ENCODE data around the gene TOP3B. TPM values are rescaled to one million over a fixed set of nuclear protein-coding genes. Genes with fewer than 3 reads are reported as not detected.

Gene TOP3B
- total and polyA plus RNA-seq, 8 donors, result 22.5 to 43.5 (median 30.6) TPM

DNA sequence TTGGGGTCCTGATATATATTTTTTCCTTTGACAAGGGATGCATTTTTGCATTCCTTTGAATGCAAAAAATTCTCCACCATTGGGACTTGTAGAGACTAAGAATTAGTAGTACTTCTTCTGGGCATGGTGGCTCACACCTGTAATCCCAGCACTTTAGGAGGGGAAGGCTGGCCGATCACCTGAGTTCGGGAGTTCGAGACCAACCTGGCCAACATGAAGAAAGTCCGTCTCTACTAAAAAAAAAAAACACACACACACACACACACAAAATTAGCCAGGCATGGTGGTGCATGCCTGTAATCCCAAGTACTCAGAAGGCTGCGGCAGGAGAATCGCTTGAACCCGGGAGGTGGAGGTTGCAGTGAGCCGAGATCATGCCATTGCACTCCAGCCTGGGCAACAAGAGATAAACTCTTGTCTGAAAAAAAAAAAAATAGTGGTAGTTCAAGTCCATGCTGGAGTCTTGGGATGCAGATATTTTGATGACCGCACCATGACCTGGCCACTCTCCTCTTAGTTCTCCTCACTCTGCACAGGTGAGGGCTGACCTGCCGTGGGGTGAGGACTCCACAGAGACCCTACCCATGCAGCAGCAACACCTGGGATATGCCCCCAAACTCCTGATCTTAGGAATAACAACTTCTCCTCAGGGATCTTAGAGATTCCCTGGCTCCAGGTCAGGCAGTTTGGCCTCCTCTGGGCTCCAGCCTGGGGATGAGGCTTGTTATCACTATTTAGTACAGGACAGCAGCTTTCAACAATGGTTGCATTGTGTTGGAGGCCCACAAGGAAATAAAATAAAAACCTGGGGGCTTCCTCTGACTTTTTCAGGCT is 36.5 kb upstream of the TOP3B start:
- TF ChIP-seq, protein P1, sequence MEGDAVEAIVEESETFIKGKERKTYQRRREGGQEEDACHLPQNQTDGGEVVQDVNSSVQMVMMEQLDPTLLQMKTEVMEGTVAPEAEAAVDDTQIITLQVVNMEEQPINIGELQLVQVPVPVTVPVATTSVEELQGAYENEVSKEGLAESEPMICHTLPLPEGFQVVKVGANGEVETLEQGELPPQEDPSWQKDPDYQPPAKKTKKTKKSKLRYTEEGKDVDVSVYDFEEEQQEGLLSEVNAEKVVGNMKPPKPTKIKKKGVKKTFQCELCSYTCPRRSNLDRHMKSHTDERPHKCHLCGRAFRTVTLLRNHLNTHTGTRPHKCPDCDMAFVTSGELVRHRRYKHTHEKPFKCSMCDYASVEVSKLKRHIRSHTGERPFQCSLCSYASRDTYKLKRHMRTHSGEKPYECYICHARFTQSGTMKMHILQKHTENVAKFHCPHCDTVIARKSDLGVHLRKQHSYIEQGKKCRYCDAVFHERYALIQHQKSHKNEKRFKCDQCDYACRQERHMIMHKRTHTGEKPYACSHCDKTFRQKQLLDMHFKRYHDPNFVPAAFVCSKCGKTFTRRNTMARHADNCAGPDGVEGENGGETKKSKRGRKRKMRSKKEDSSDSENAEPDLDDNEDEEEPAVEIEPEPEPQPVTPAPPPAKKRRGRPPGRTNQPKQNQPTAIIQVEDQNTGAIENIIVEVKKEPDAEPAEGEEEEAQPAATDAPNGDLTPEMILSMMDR (IDR thresholded peaks at IDR 0.05), result no peak
- no peaks in the 10 kb centered on the region for H3K9me3 ChIP-seq
- no peaks in the 10 kb centered on the region for H3K36me3 ChIP-seq
- intact Hi-C loops (cut with DNase I), result no loop called here
- no peak overlapping the region for H3K27ac ChIP-seq
- H3K4me1 ChIP-seq, result no peaks in the 10 kb centered on the region
- DNase-seq (no peak), ATAC-seq (no peak)
- no peaks in the 10 kb centered on the region for H3K27me3 ChIP-seq
- no peak overlapping the region for H3K4me3 ChIP-seq

DNA sequence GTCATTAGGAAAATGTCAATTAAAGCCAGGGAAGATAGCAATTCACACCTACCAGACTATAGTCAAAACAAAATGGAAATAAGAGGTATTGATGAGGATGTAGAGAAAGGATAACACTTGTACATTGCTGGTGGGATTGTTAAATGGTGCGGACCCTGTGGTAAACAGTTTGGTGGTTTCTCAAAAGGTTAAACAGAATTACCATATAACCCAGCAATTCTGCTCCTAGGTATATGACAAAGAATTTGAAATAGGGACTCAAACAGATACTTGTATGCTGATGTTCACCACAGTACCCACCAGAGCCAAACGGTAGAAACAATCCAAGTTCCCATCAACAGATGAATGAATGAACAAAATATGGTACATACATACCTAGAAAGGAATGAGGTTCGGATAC is 33.0 kb upstream of the TOP3B start:
- TF ChIP-seq, protein P1 (IDR thresholded peaks at IDR 0.05), result no peak
- no peaks in the 10 kb centered on the region for H3K36me3 ChIP-seq
- no peak overlapping the region for H3K4me3 ChIP-seq
- DNase-seq (no peak), ATAC-seq (no peak)
- H3K27ac ChIP-seq, result no peak overlapping the region
- no peaks in the 10 kb centered on the region for H3K9me3 ChIP-seq
- peaks cover 0 to 20% of the 10 kb centered on the region in 2 donors for H3K27me3 ChIP-seq
- H3K4me1 ChIP-seq, result no peaks in the 10 kb centered on the region
- intact Hi-C loops (cut with DNase I), result no loop called here

DNA sequence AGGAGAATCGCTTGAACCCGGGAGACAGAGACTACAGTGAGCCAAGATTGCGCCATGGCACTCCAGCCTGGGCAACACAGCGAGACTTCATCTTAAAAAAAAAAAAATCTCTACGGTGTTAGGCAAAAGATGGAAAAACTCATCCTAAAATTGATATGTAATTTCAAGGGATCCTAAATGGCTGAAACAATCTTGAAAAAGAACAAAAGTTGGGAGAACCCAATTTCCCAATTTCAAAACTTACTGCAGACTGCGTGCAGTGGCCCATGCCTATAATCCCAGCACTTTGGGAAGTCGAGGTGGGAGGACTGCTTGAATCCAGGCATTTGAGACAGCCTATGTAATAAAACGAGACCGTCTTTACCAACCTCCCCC is 31.7 kb upstream of the TOP3B start:
- intact Hi-C loops (cut with DNase I), result no loop called here
- no peaks in the 10 kb centered on the region for H3K36me3 ChIP-seq
- ATAC-seq, result no peak
- no peaks in the 10 kb centered on the region for H3K4me1 ChIP-seq
- TF ChIP-seq, protein P1 (IDR thresholded peaks at IDR 0.05), result no peak
- no peaks in the 10 kb centered on the region for H3K9me3 ChIP-seq
- H3K4me3 ChIP-seq, result no peak overlapping the region
- H3K27ac ChIP-seq, result no peak overlapping the region
- peaks cover 0 to 25% of the 10 kb centered on the region in 2 donors for H3K27me3 ChIP-seq
- no peak for DNase-seq

DNA sequence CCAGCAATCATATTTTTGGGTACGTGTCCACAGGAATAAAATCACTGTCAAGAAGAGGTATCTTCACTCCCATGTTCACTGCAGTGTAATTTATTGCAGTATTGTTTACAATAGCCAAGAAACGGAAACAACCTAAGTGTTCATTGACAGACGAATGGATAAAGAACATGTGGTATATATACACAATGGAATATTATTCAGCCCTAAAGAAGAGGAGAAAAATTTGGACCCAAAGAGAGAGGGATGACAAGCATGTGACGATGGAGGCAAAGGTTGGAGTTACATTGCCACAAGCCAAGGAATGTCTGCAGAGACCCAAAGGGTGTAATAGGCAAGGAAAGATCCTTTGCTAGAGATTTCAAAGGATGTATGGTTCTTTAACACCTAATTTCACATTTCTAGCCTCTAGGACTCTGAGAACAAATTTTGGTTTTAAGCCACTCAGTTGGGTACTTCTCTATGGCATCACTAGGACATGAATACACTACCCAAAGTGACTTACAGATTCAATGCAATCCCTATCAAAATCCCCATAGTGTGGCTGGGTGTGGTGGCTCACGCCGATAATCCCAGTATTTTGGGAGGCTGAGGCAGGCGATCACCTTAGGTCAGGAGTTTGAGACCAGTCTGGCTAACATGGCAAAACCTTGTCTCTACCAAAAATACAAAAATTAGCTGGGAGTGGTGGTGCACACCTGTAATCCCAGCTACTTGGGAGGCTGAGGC is 31.1 kb upstream of the TOP3B start:
- TF ChIP-seq, protein P1 (IDR thresholded peaks at IDR 0.05), result no peak
- no peaks in the 10 kb centered on the region for H3K36me3 ChIP-seq
- no peak overlapping the region for H3K4me3 ChIP-seq
- intact Hi-C loops (cut with DNase I), result no loop called here
- H3K27ac ChIP-seq, result no peak overlapping the region
- H3K4me1 ChIP-seq, result no peaks in the 10 kb centered on the region
- no peaks in the 10 kb centered on the region for H3K9me3 ChIP-seq
- no peak for DNase-seq
- ATAC-seq, result no peak
- peaks cover 0 to 30% of the 10 kb centered on the region in 2 donors for H3K27me3 ChIP-seq

DNA sequence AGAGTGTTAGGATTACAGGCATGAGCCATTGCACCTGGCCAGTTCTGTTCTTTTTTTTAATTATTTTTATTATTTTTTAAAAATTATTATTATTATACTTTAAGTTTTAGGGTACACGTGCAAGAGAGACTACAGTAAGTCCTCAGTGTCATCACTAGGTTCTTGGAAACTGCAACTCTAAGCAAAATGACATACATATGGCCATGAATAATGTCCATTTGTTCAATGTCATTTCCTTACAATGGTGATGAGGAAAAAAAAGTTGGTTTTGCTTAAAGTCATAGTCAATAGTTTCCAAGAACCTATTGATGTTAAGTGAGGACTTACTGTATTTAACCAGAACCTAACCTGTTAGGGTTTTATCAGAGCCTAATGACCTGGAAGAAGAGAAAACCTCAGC is 29.4 kb upstream of the TOP3B start:
- intact Hi-C loops (cut with DNase I), result no loop called here
- no peak for ATAC-seq

More for the DNA sequence above, 29.4 kb upstream of the TOP3B start:
- H3K27ac ChIP-seq, result no peak overlapping the region
- TF ChIP-seq, protein P1 (IDR thresholded peaks at IDR 0.05), result no peak
- H3K27me3 ChIP-seq, result peaks cover 0 to 30% of the 10 kb centered on the region in 2 donors
- no peak for DNase-seq
- no peaks in the 10 kb centered on the region for H3K4me1 ChIP-seq
- no peaks in the 10 kb centered on the region for H3K36me3 ChIP-seq
- no peak overlapping the region for H3K4me3 ChIP-seq
- no peaks in the 10 kb centered on the region for H3K9me3 ChIP-seq

Data from left lung (tissue), 10 donors.